ENCODE data around the gene ACTN2. TPM values are rescaled to one million over a fixed set of nuclear protein-coding genes. Genes with fewer than 3 reads are reported as not detected.

Gene ACTN2
- total and polyA plus RNA-seq, 8 donors = 0.37 to 17.4 (median 1.9) TPM; not detected in 1

DNA sequence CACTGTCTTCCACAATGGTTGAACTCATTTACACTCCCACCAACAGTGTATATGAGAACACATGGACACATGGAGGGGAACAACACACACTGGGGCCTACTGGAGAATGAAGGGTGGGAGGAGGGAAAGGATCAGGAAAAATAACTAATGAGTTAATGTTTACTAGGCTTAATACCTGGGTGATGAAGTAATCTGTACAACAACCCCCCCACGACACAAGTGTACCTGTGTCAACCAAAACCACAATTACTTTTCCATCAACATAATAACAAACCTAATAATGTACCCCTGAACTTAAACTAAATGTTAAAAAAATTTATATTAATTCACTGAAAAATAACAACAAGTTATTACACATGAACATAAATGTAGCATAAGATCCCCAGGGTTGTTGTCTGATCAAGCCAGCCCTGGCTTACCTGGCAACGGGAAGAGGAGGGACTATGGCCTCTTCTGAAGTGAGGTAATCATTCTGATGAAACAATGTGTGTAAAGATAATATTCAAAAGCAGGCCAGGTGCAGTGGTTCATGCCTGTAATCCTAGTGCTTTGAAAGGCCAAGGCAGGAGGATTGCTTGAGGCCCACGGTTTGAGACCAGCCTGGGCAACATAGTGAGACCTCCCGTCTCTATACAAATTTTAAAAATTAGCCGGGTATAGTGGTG, 41.2 kb upstream of the ACTN2 start:
- TF ChIP-seq, protein P1, sequence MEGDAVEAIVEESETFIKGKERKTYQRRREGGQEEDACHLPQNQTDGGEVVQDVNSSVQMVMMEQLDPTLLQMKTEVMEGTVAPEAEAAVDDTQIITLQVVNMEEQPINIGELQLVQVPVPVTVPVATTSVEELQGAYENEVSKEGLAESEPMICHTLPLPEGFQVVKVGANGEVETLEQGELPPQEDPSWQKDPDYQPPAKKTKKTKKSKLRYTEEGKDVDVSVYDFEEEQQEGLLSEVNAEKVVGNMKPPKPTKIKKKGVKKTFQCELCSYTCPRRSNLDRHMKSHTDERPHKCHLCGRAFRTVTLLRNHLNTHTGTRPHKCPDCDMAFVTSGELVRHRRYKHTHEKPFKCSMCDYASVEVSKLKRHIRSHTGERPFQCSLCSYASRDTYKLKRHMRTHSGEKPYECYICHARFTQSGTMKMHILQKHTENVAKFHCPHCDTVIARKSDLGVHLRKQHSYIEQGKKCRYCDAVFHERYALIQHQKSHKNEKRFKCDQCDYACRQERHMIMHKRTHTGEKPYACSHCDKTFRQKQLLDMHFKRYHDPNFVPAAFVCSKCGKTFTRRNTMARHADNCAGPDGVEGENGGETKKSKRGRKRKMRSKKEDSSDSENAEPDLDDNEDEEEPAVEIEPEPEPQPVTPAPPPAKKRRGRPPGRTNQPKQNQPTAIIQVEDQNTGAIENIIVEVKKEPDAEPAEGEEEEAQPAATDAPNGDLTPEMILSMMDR (IDR thresholded peaks at IDR 0.05) = no peak
- TF ChIP-seq POLR2A (IDR thresholded peaks at IDR 0.05) (no peak), EP300 (IDR thresholded peaks at IDR 0.05) (no peak), POLR2AphosphoS5 (IDR thresholded peaks at IDR 0.05) (no peak)
- Histone ChIP-seq H3K4me3 (no peak overlapping the region), H3K4me1 (no peaks in the 10 kb centered on the region), H3K27me3 (no peaks in the 10 kb centered on the region), H3K9me3 (no peaks in the 10 kb centered on the region), H3K36me3 (no peaks in the 10 kb centered on the region), H3K27ac (no peak overlapping the region)
- no peak for DNase-seq
- WGBS, 5 donors = 74 to 81% (median 76%) methylated on average over 5 of the region's 5 CpGs
- intact Hi-C loops (cut with DNase I; ENCODE audit: low total_unique reads) = no loop called here

DNA sequence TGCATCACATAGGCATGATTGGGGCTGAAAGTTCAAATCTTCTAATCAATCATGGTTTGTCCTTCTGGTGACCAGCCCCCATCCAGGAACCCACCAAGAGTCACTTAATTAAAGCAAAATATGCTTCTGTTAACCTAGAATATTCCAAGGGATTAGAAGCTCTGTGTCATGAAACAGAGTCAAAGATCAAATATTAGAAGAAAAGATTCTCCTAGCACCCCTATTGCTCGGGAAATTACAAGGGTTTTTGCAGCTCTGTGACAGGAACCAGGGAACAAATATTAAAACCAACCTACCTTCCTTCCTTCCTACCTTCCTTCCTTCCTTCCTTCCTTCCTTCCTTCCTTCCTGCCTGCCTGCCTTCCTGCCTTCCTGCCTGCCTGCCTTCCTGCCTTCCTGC, 31.8 kb upstream of the ACTN2 start:
- WGBS, 5 donors = 39 to 79% (median 57%) methylated on average over 1 of the region's 1 CpG
- Histone ChIP-seq H3K27me3 (no peaks in the 10 kb centered on the region), H3K27ac (no peak overlapping the region), H3K4me3 (no peak overlapping the region), H3K4me1 (no peaks in the 10 kb centered on the region), H3K9me3 (no peaks in the 10 kb centered on the region), H3K36me3 (no peaks in the 10 kb centered on the region)
- intact Hi-C loops (cut with DNase I; ENCODE audit: low total_unique reads) = no loop called here
- DNase-seq = no peak
- TF ChIP-seq POLR2A (IDR thresholded peaks at IDR 0.05) = no peak
- TF ChIP-seq POLR2AphosphoS5 (IDR thresholded peaks at IDR 0.05) = no peak
- TF ChIP-seq, protein P1 (IDR thresholded peaks at IDR 0.05) = no peak
- TF ChIP-seq EP300 (IDR thresholded peaks at IDR 0.05) = no peak

DNA sequence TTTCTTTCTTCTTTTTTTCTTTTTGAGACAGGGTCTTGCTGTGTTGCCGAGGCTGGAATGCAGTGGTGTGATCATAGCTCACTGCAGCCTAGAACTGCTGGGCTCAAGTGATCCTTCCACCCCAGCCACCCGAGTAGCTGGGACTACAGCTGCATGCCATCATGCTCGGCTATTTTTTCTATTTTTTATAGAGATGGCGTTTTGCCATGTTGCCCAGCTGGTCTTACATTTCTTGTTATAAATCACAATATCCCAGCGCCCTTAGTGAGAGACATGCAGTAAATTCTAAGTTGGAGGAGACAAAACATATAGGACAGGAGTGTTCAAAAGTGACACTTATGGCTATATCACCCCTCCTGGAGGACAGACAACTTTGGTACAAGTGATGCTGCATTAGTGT, 31.3 kb upstream of the ACTN2 start:
- Histone ChIP-seq H3K9me3 (no peaks in the 10 kb centered on the region), H3K27ac (no peak overlapping the region), H3K36me3 (no peaks in the 10 kb centered on the region), H3K27me3 (no peaks in the 10 kb centered on the region), H3K4me1 (no peaks in the 10 kb centered on the region), H3K4me3 (no peak overlapping the region)
- intact Hi-C loops (cut with DNase I; ENCODE audit: low total_unique reads) = no loop called here
- DNase-seq = peak in 1 of 2 donors; percentile 19
- TF ChIP-seq POLR2A (IDR thresholded peaks at IDR 0.05) (no peak), EP300 (IDR thresholded peaks at IDR 0.05) (no peak), POLR2AphosphoS5 (IDR thresholded peaks at IDR 0.05) (no peak)
- TF ChIP-seq, protein P1 (IDR thresholded peaks at IDR 0.05) = no peak
- 34 to 50% (median 43%) methylated on average over 5 of the region's 5 CpGs for WGBS, 5 donors

DNA sequence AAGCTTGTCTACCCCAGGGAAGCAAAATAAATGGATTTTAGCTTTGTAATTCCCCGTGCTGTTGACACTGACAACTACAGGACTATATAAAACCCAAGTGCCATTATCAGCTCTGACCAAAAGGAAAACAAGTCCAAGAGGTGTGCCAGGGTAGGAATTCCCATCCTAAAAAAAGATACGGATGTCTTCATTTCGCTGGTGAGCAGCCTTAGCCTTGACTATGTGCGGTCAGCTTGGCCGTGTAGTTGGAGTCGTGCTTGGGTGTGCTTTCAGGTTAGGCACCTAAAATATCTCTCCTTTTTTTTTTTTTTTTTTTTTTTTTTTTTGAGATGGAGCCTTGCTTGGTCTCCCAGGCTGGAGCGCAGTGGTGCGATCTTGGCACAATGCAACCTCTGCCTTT, 28.9 kb upstream of the ACTN2 start:
- 90 to 93% (median 93%) methylated on average over 8 of the region's 8 CpGs for WGBS, 5 donors
- no peaks in the 10 kb centered on the region for H3K9me3 ChIP-seq
- intact Hi-C loops (cut with DNase I; ENCODE audit: low total_unique reads) = no loop called here
- TF ChIP-seq POLR2A (IDR thresholded peaks at IDR 0.05) = no peak
- TF ChIP-seq, protein P1 (IDR thresholded peaks at IDR 0.05) = no peak
- TF ChIP-seq POLR2AphosphoS5 (IDR thresholded peaks at IDR 0.05) = no peak
- no peak for TF ChIP-seq EP300 (IDR thresholded peaks at IDR 0.05)
- H3K27me3 ChIP-seq = no peaks in the 10 kb centered on the region
- H3K4me3 ChIP-seq = no peak overlapping the region
- no peaks in the 10 kb centered on the region for H3K36me3 ChIP-seq
- no peaks in the 10 kb centered on the region for H3K4me1 ChIP-seq
- no peak overlapping the region for H3K27ac ChIP-seq
- DNase-seq = no peak
